Prostate gland (tissue), 2 donors: ENCODE data around the gene KLF7.

Source experiments
- CTCF ChIP-seq, 4 experiments: fragments of 200-600 bp in 2 of 4; fragments of 450-650 bp in 2 of 4; sonication (generic) in 2 of 4; IDR thresholded peaks; 1 replicate in 3 of 4; 2 replicates in 1 of 4; pipeline ENCODE4 v1.5.1; 2016 to 2019; ENCODE audit warnings: antibody characterized with exemption in 4 of 4, mild to moderate bottlenecking in 2 of 4, moderate library complexity in 2 of 4
- POLR2A ChIP-seq: fragments of 450-650 bp; IDR thresholded peaks from one replicate; pipeline ENCODE4 v1.6.1; 2016; ENCODE audit warnings: antibody characterized with exemption, mild to moderate bottlenecking
- POLR2AphosphoS5 ChIP-seq: sonication (generic); formaldehyde crosslinking; IDR thresholded peaks from one replicate; pipeline ENCODE4 v1.6.1; 2017; ENCODE audit warnings: antibody characterized with exemption

GRCh38 chr2:207144173-207144785 lies 21.5 kb downstream of the KLF7 start:
- TF ChIP-seq POLR2AphosphoS5 (no peak), CTCF (IDR thresholded peaks at IDR 0.05) (no peak), POLR2A (no peak)
